CD14-positive monocyte (primary cell): ENCODE results near the gene LILRB3. TPM values are rescaled to one million over a fixed set of nuclear protein-coding genes. Genes with fewer than 3 reads are reported as not detected.
"Not testable (repeated sequence)": the region's sequence is repeated elsewhere in the genome, so short reads cannot be mapped to it uniquely, and the experiment has no call there.

Experiments
- DNase-seq, 3 donors: peaks; one replicate each; pipeline ENCODE4 v3.0.0-alpha.2; 2011 to 2022
- H2AFZ ChIP-seq: 2 replicates; pipeline ENCODE4 v1.6.0; 2012; ENCODE audit warnings: mild to moderate bottlenecking, low read depth, low read length, inconsistent platforms; ENCODE audit not compliant: insufficient read depth, poor library complexity, severe bottlenecking
- H3K27ac ChIP-seq, 2 donors: 1 replicate in 1 of 2; 2 replicates in 1 of 2; pipeline ENCODE4 v1.5.1; 2012 to 2013; ENCODE audit warnings: low read length in 2 of 2, control low read depth in 1 of 2, inconsistent platforms in 1 of 2, low read depth in 1 of 2, mild to moderate bottlenecking in 1 of 2
- H3K27me3 ChIP-seq, 2 donors: one replicate each; pipeline versions ENCODE4 v1.6.0 to v1.6.1; 2011 to 2013; ENCODE audit warnings: low read length in 2 of 2; ENCODE audit not compliant: control insufficient read depth in 2 of 2, insufficient read depth in 2 of 2
- H3K36me3 ChIP-seq, 2 donors: replicated peaks in 1 of 2; 1 replicate in 1 of 2; 2 replicates in 1 of 2; pipeline versions ENCODE4 v1.5.1 to v1.6.1; 2012 to 2013; ENCODE audit warnings: low read length in 2 of 2, control low read depth in 1 of 2, inconsistent platforms in 1 of 2, mild to moderate bottlenecking in 1 of 2; ENCODE audit not compliant: insufficient read depth in 2 of 2, control insufficient read depth in 1 of 2
- H3K4me1 ChIP-seq, 2 donors: 1 replicate in 1 of 2; 2 replicates in 1 of 2; pipeline versions ENCODE4 v1.5.1 to v1.6.1; 2012 to 2013; ENCODE audit warnings: low read length in 2 of 2, control low read depth in 1 of 2, inconsistent platforms in 1 of 2, mild to moderate bottlenecking in 1 of 2, moderate library complexity in 1 of 2; ENCODE audit not compliant: insufficient read depth in 2 of 2, control insufficient read depth in 1 of 2
- H3K4me2 ChIP-seq: replicated peaks from 2 replicates; pipeline ENCODE3; 2012; ENCODE audit warnings: low read length, moderate library complexity, mild to moderate bottlenecking; ENCODE audit not compliant: poor library complexity, severe bottlenecking; ENCODE audit errors: extremely low read depth
- H3K4me3 ChIP-seq, 3 experiments: fragments of 200-600 bp in 1 of 3; sonication (generic) in 1 of 3; replicated peaks in 1 of 3; 1 replicate in 2 of 3; 2 replicates in 1 of 3; pipeline ENCODE4 v1.5.1; 2011 to 2013; ENCODE audit warnings: low read length in 3 of 3, mild to moderate bottlenecking in 3 of 3, control low read depth in 2 of 3, low read depth in 2 of 3, inconsistent platforms in 1 of 3, moderate library complexity in 1 of 3
- H3K79me2 ChIP-seq: 2 replicates; pipeline ENCODE4 v1.6.0; 2012; ENCODE audit warnings: mild to moderate bottlenecking, control low read depth, inconsistent platforms, low read length, moderate library complexity; ENCODE audit not compliant: insufficient read depth
- H3K9ac ChIP-seq: 2 replicates; pipeline ENCODE4 v1.6.0; 2017; ENCODE audit warnings: low read length, mild to moderate bottlenecking; ENCODE audit not compliant: insufficient read depth, poor library complexity, severe bottlenecking
- H3K9me3 ChIP-seq, 2 donors: replicated peaks in 1 of 2; 1 replicate in 1 of 2; 2 replicates in 1 of 2; pipeline versions ENCODE4 v1.5.1 to v1.6.1; 2012 to 2013; ENCODE audit warnings: low read length in 2 of 2, control low read depth in 1 of 2; ENCODE audit not compliant: control insufficient read depth in 1 of 2, insufficient read depth in 1 of 2
- H4K20me1 ChIP-seq: 2 replicates; pipeline ENCODE4 v1.6.0; 2012; ENCODE audit warnings: mild to moderate bottlenecking, low read length, control low read depth, moderate library complexity; ENCODE audit not compliant: insufficient read depth
- H3K27ac Mint-ChIP-seq, 7 donors: one replicate each; pipeline ENCODE4 v1.8.0; 2020; ENCODE audit warnings: mild to moderate bottlenecking in 7 of 7, mixed read lengths in 7 of 7, moderate library complexity in 6 of 7, inconsistent platforms in 2 of 7
- H3K27me3 Mint-ChIP-seq, 3 donors: one replicate each; pipeline ENCODE4 v1.8.0; 2021 to 2022; ENCODE audit warnings: low read depth in 3 of 3, mild to moderate bottlenecking in 3 of 3, mixed read lengths in 3 of 3, moderate library complexity in 3 of 3, inconsistent platforms in 1 of 3
- H3K36me3 Mint-ChIP-seq, 2 donors: one replicate each; pipeline ENCODE4 v1.8.0; 2020; ENCODE audit warnings: mixed read lengths in 2 of 2, inconsistent platforms in 1 of 2, mild to moderate bottlenecking in 1 of 2
- H3K4me1 Mint-ChIP-seq: one replicate; pipeline ENCODE4 v1.8.0; 2020; ENCODE audit warnings: mild to moderate bottlenecking, mixed read lengths
- H3K4me3 Mint-ChIP-seq, 2 donors: one replicate each; pipeline ENCODE4 v1.8.0; 2020; ENCODE audit warnings: mild to moderate bottlenecking in 2 of 2, mixed read lengths in 2 of 2, moderate library complexity in 1 of 2
- H3K9me3 Mint-ChIP-seq, 7 donors: one replicate each; pipeline ENCODE4 v1.8.0; 2020 to 2022; ENCODE audit warnings: mixed read lengths in 7 of 7, mild to moderate bottlenecking in 6 of 7, moderate library complexity in 6 of 7, inconsistent platforms in 2 of 7
- CTCF ChIP-seq: fragments of 200-600 bp; IDR thresholded peaks from one replicate; pipeline ENCODE4 v1.8.0; 2022; ENCODE audit warnings: antibody characterized with exemption, mild to moderate bottlenecking
- WGBS: methylation state at CpG from one replicate; pipeline ENCODE4 v1.1.5; 2013; ENCODE audit warnings: missing lambda C conversion rate; ENCODE audit not compliant: insufficient coverage; 5-methylcytosine and 5-hydroxymethylcytosine counted together
- intact Hi-C, 2 donors: fragments of 100-400 bp; cut with micrococcal nuclease; formaldehyde crosslinking; loops; one replicate each; pipeline versions ENCODE4 v1.15.0 to v1.15.1; 2023
- polyA plus RNA-seq, 3 donors: library from polyadenylated mRNA; depleted of rRNA in 1 of 3; unstranded in 2 of 3; stranded (reverse) in 1 of 3; fragments of 300-500 nt in 2 of 3; fragments of >200 nt in 1 of 3; fragmentation: Illumina TruSeq in 2 of 3; gene quantifications; 1 replicate in 2 of 3; 2 replicates in 1 of 3; pipeline ENCODE4 v1.2.3, GENCODE V29; 2012 to 2021

The LILRB3 gene
- polyA plus RNA-seq, 3 donors: 62.9 to 455 (median 104) TPM

GRCh38 chr19:54245936-54246335 lies 23.1 kb upstream of the LILRB3 start:
- intact Hi-C loops: loop anchor here in 1 of 2 donors (5.0 kb wide), 1 partner anchor 34 kb away; no protein-coding TSS in a partner anchor
- DNase-seq: no peak
- WGBS: 0% methylated on average over 1 of the region's 3 CpGs
- H3K36me3 Mint-ChIP-seq: peaks cover 4 to 6% of the 10 kb centered on the region in 2 donors
- peaks cover 63% of the 10 kb centered on the region for H3K4me1 Mint-ChIP-seq
- H3K27ac Mint-ChIP-seq: peak overlapping the region in 5 of 7 donors; percentile 26 to 77 (median 50)
- no peak overlapping the region for H3K9ac ChIP-seq
- H3K9me3 ChIP-seq: no peaks in the 10 kb centered on the region
- H4K20me1 ChIP-seq: no peaks in the 10 kb centered on the region
- no peak overlapping the region for H3K4me3 ChIP-seq
- H3K4me3 Mint-ChIP-seq: no peak overlapping the region
- H3K27me3 ChIP-seq: no peaks in the 10 kb centered on the region
- H2AFZ ChIP-seq: no peak overlapping the region
- peaks cover 64 to 70% of the 10 kb centered on the region in 2 donors for H3K4me1 ChIP-seq
- H3K9me3 Mint-ChIP-seq: no peaks in the 10 kb centered on the region
- H3K79me2 ChIP-seq: no peaks in the 10 kb centered on the region
- H3K27me3 Mint-ChIP-seq: peaks cover 0 to 7% (median 4%) of the 10 kb centered on the region in 3 donors
- no peak overlapping the region for H3K27ac ChIP-seq
- no peaks in the 10 kb centered on the region for H3K36me3 ChIP-seq
- H3K4me2 ChIP-seq: no peak overlapping the region
- TF ChIP-seq CTCF: no peak

- H3K9ac ChIP-seq, H3K79me2 ChIP-seq, H3K27me3 ChIP-seq, H3K9me3 Mint-ChIP-seq, H2AFZ ChIP-seq, H3K4me2 ChIP-seq, H3K9me3 ChIP-seq, H4K20me1 ChIP-seq, H3K27me3 Mint-ChIP-seq, H3K4me3 ChIP-seq, H3K4me3 Mint-ChIP-seq, H3K27ac ChIP-seq, intact Hi-C loops: not testable (repeated sequence)
- Histone ChIP-seq H3K4me1 (peaks cover 77 to 78% of the 10 kb centered on the region in 2 donors), H3K36me3 (peaks cover 10 to 12% of the 10 kb centered on the region in 2 donors)
- H3K27ac Mint-ChIP-seq: peak overlapping the region in 5 of 7 donors; percentile 81 to 96 (median 91)
- peaks cover 19 to 22% of the 10 kb centered on the region in 2 donors for H3K36me3 Mint-ChIP-seq
- peaks cover 69% of the 10 kb centered on the region for H3K4me1 Mint-ChIP-seq
- no CpG with 5 or more reads among the region's 8 CpGs for WGBS
- DNase-seq: peak in 2 of 3 donors; percentile 43 to 53
These were observed 21.0 kb upstream of the LILRB3 start for GRCh38 chr19:54243809-54244208.
